Stomach (tissue), 4 donors: Measurements from ENCODE around the gene CHPF2.

Experiments used
- POLR2AphosphoS5 ChIP-seq, 3 donors: sonication (generic); formaldehyde crosslinking; IDR thresholded peaks; one replicate each; pipeline ENCODE4 v1.6.1; 2016; ENCODE audit warnings: antibody characterized with exemption in 3 of 3
- TF ChIP-seq, protein P1 (sequence below), 7 experiments: fragments of 450-650 bp in 4 of 7; fragments of 200-600 bp in 3 of 7; sonication (generic) in 3 of 7; IDR thresholded peaks; one replicate each; pipeline ENCODE4 v1.5.1; 2016 to 2019; ENCODE audit warnings: antibody characterized with exemption in 7 of 7, control low read depth in 2 of 7, mild to moderate bottlenecking in 1 of 7

DNA sequence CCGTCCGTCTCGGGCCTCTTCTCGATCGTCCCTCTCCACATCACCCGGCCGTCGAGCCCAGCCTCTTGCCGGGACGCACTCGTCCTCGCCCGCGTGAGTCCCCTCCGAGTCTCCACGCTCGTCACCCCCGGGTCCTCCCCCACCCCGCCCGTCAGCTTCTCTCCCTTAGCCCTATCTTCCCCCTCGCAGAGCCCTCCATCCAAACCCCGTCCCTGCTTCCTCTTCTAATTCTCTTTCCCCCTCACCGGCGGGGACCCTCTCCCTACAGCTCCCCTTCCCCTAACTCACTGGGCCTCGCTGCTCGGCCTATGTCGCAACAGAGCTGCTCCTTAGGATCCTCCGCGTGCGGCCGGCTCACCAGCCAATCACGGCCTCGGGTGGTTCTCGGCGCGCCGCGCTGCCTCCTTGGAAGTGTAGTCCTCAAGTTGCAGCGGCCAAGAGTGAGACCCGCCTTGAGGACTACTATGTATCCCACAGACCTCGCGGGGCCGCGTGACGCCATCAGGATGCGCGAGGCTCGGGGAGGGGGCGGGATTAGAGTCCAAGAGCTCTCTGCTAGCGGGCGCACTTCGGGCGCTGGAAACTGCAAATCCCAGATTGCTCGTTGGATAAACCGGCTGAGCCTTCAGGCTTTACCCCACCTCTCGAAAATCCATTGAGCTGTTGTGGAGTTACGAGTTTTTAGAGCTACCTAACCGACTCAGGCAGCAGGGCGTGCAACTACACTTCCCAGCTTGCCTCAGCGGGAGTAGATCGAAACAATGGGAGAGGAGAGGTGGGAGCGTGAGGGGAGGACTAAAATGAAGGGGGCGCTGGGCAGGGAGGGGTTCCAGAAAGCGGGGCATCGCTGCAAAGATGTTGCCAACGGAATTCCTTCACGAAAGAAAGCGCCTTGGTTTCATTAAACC, 5.2 kb upstream of the CHPF2 start, which contains the start of gene ABCF2:
- TF ChIP-seq, protein P1, sequence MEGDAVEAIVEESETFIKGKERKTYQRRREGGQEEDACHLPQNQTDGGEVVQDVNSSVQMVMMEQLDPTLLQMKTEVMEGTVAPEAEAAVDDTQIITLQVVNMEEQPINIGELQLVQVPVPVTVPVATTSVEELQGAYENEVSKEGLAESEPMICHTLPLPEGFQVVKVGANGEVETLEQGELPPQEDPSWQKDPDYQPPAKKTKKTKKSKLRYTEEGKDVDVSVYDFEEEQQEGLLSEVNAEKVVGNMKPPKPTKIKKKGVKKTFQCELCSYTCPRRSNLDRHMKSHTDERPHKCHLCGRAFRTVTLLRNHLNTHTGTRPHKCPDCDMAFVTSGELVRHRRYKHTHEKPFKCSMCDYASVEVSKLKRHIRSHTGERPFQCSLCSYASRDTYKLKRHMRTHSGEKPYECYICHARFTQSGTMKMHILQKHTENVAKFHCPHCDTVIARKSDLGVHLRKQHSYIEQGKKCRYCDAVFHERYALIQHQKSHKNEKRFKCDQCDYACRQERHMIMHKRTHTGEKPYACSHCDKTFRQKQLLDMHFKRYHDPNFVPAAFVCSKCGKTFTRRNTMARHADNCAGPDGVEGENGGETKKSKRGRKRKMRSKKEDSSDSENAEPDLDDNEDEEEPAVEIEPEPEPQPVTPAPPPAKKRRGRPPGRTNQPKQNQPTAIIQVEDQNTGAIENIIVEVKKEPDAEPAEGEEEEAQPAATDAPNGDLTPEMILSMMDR (IDR thresholded peaks at IDR 0.05) = no peak
- TF ChIP-seq POLR2AphosphoS5 (IDR thresholded peaks at IDR 0.05) = peak; percentile 62 to 96 (median 77)
